Ureter (tissue), 1 donor: Measurements from ENCODE around the gene PRR33. TPM values are rescaled to one million over a fixed set of nuclear protein-coding genes. Genes with fewer than 3 reads are reported as not detected.

Experiments used
- DNase-seq: peaks from one replicate; pipeline ENCODE4 v3.0.0-alpha.2; 2020; ENCODE audit warnings: low spot score
- total RNA-seq: library from RNA; stranded (reverse); gene quantifications from one replicate; pipeline ENCODE4 v1.2.4, GENCODE V29; 2023
- donor health status: DM: yes; HTN: yes; CAD: no.

PRR33 gene
- total RNA-seq, 1 donor from 2014 or later = not detected

DNA sequence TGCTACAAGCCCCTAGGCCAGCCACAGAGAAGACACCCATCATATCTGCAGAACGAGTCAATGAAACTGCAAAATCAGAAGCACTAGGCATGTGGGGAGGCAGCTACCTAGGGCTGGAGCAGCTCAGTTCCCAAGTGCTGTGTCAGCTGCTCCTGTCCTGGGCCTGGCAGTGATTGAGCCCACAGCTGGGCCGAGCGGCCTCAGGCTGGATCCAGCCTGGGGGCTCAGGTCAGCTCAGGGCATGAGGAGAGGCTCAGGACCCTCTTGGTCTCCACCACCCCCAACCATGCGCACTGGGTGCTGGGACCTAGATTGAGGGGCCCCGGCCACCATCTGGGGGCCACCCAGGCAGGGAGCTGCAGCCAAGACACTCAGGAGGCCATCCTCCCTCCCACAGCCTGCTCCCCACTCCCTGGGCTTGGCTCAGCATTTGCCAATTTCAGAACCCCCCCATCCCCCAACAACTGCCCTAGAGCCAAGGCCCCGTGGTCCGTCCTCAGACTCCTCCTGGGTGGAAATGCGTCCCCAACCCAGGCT lies 25.4 kb upstream of the PRR33 start:
- DNase-seq = no peak

DNA sequence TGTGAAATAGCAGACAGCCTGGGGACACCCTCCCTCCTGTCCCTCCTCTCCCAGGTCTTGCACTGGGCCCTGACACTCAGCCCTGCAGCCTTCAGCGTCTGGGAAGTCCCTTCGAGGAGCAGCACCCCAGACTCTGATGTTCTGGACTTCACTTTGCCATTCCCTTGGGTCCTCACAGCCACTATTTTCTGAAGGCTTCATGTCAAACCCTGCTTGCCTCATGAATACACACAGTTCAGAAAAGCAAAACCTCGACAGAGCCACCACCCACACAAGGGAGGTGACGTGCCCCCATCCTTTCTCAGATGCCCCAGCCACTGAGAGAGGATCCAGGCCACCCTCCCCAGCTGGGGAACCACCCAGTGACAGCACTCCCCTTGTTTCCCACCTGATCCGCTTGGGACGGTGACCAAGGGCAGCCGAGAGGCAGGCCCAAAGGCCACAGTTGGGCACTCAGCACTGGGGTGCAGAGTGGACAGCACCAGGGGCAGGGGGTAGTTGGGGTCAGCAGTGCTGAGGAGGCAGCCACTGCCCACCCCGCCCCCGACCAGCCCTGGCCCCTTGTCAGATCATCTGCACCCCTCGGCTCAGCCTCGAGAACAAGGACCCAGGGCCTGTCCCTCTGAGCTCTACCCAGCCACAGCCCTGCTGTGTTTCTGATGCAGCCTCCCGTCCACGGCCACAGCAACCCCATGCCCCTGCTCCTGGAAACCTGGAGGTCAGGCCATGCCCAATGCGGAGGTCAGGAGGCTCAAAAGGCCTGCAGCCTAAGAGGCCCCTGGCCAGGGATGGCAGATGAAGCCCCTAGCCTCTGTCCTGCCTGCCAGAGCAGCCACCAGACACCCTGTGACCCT lies 24.7 kb upstream of the PRR33 start:
- DNase-seq = no peak

- DNase-seq = no peak
These were observed 24.1 kb upstream of the PRR33 start for GRCh38 chr11:1915795-1916131.

- DNase-seq = no peak
These were observed 21.8 kb upstream of the PRR33 start for GRCh38 chr11:1913271-1914060.

DNA sequence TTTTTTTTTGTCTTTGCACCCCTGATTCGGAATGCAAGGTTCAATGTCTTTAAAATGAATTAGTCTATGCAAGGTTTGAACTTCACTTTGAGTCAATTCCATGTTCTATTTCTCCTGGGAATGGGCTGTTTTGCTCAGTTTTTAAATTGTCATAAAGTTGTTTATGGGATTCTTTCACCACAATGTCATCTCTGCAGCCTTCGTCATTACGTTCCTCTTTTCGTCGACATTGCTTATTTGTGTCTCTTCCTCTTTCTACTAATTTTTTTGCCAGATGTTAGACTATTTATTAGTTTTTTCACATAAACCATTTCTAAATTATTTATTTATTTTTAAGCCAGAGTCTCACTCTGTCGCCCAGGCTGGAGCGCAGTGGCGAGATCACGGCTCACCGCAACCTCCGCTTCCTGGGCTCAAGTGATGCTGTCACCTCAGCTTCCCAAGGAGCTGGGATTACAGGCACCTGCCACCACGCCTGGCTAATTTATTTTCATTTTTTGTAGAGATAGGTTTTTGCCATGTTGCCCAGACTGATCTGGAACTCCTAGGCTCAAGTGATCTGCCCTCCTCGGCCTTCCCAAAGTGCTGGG lies 20.7 kb upstream of the PRR33 start:
- no peak for DNase-seq

DNA sequence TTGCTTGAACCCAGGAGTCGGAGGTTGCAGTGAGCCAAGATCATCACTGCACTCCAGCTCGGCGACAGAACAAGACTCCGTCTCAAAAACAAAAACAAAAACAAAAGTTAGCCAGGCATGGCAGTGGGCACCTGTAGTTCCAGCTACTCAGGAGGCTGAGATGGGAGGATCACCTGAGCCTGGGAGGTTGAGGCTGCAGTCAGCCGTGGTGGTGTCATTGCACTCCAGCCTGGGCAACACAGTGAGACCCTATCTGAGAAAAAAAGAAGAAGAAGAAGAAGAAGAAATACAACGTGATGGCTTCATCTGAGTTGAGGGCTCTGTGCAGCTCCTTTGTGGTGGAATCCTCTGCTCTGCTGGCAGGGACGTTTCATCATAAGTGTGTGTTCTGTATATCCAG lies 17.8 kb upstream of the PRR33 start:
- no peak for DNase-seq

DNA sequence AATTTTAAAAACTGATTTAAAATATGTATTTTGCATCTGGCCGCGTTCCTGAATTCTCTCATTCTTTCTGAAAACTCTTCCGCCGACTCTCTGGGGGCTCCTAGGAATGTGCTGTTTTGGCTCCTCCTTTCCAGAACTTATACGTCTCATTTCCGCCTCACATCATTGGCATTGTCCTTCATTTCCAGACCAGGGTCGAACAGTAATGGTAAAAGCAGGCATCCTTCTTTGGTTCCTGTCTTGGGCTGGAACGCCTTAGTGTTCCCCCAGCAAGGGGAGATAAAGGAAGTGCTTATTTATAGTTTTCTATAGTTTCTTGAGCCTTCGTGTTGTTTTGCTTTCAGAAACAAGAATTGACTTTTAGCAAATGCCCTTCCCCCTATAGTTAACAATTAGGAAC lies 16.9 kb upstream of the PRR33 start:
- DNase-seq = no peak

GRCh38 chr11:1906611-1907423 lies 15.1 kb upstream of the PRR33 start:
- DNase-seq = no peak

- DNase-seq = no peak
These were observed 14.5 kb upstream of the PRR33 start for GRCh38 chr11:1906181-1906580.

GRCh38 chr11:1899686-1900085 lies 8.0 kb upstream of the PRR33 start:
- DNase-seq = no peak

DNA sequence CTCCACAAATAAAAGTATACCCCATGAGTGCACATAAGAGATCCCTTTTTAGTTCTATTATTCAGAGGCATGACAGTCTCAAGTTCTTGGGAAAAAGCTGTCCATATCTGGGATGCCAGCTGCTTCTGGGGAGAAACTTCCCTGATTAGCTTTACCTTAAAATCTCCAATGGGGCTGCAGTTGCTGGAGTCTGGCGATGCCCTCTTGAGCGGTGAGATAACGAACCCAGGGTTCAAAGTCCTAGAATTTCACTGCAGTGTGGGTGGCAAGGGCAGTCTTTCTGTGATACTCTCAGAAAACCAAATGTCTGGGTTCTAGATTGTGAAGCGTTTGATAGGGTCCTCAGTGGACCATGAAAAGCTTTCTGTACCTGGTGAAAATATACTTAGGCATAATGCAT lies 7.4 kb upstream of the PRR33 start:
- DNase-seq = no peak

GRCh38 chr11:1896923-1897322 lies 5.2 kb upstream of the PRR33 start:
- no peak for DNase-seq

- DNase-seq = no peak
These were observed 4.8 kb upstream of the PRR33 start for GRCh38 chr11:1896468-1896867.

DNA sequence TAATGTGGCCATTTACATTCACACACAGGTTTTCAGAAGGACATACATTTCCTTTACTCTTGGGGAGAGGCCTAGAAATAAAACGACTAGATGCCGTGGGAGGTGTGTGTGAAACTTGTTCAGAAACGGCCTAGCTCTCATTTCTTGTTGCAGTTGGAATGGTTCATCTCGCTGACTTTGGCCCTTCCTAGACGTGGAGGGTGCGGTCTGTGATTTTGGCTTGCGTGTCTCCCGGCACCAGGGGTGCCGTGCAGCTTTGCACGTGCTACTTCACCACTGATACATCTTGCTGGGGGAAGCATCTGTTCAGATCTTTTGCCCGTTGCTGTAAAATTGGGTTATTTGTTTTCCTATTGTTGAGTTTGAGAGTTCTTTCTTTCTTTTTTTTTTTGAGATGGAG lies 3.1 kb upstream of the PRR33 start:
- DNase-seq = no peak

GRCh38 chr11:1893581-1894359 lies 2.1 kb upstream of the PRR33 start:
- DNase-seq = no peak

- no peak for DNase-seq
These were observed 863 bp upstream of the PRR33 start for GRCh38 chr11:1892558-1892957.

- no peak for DNase-seq
These were observed 421 bp upstream of the PRR33 start for GRCh38 chr11:1892116-1892515.

DNA sequence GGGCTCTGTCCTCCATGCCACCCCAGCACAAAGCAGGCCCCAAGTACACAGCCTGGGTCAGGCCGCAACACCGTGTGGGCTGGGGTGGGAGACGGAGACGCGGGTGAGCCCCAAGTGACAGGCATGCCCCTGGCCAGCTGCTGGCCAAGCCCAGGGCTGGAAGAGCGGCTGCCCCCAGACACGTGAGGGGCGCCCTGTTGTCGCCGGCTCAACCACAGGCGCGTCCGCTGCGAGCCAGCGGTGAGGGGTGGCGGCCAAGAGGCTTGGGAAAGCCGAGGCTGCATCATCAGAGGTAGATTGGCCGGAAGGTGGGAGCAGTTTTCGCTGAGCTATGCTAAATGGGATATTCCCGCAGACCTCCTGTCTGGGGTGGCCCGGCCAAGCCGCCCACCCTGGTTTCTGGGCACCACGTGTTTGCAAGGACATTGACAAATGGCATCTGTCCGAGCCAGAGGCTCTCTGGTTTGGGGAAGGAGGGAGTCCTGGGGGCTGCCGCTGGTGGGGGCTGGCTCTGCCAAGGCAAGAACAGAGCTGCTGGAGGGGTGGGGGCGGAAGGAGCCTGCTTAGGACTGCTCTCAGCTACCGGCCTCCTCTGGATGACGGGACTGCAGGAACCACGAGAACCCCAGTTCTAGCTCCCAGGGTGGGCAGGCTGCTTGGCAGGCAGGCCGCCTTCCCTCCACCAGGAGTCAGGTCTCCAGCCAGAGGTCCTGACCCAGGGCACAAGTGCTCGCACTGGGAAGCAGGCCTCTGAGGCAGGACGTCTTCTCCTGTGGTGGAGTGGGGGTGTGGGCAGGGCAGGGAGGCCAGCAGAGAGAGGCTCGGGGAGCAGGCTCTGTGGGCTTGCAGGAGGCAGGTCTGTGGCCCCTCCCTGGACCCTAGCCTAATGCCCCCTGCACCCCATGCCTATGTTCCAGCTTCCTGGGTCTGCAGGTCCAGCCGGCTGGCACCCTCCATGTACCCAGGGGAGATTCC lies 552 bp downstream of the PRR33 start:
- DNase-seq = no peak

DNA sequence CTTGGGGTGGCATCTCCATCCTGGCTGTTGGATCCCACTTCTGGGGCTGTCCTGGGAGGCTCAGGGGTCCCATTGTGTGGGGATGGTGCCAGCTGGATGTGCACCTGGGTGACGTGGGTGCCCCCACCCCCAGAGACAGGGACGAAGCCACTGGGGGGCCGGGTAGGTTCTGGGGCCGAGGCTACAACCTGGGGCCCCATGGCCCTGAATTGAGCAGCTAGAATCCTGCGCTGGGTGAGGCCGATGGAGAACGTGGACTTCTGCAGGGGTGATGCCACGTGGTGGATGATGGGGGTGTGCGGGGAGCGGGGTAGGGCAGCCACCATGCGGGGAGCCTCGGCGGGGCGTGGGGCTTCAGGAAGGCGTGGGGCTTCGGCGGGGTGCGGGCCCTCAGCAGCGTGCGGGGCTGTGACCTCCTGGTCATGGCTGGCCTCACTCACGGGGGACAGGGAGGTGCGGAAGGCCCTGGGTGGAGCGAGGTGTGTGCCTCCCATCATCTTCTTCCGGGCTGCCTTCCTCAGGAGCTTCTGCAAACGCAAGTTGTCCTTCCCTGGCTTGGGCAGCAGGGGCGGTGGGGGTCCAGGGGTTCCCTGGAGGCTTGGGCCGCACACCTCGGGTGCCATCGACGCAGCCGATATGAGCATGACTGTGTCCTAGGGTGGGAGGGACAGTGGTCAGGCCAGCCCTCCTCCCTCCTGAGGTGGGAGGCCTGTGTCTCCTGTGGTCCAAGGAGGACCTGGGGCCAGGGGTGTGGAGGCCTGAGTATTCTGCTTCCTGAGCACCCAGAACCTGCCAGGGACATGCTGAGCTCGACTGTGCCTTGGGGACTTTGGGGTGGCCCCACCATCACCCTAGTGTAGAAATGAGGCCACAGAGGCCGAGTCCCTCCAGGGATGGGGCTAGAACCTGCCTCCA lies 1.5 kb downstream of the PRR33 start:
- DNase-seq = peak; percentile 45
